Measurements from ENCODE around the gene DLX4.

- TF ChIP-seq CTCF (conservative IDR thresholded peaks at IDR 0.05; ENCODE audit: low read depth, low read length): no peak
- TF ChIP-seq EZH2phosphoT487 (IDR thresholded peaks at IDR 0.05; ENCODE audit: borderline replicate concordance, low read length): no peak
- TF ChIP-seq EZH2 (IDR thresholded peaks at IDR 0.05; ENCODE audit: low read length, unreplicated experiment): no peak
Measured at GRCh38 chr17:49980703-49981197, 11.8 kb downstream of the DLX4 start.
